GM21619 (cell line): ENCODE data around the gene PARP3.

Source experiments
- ATAC-seq: cut with Tn5 transposase; IDR thresholded peaks from one replicate; pipeline ENCODE4 v1.9.1; 2021; ENCODE audit not compliant: unreplicated experiment

The PARP3 gene

DNA sequence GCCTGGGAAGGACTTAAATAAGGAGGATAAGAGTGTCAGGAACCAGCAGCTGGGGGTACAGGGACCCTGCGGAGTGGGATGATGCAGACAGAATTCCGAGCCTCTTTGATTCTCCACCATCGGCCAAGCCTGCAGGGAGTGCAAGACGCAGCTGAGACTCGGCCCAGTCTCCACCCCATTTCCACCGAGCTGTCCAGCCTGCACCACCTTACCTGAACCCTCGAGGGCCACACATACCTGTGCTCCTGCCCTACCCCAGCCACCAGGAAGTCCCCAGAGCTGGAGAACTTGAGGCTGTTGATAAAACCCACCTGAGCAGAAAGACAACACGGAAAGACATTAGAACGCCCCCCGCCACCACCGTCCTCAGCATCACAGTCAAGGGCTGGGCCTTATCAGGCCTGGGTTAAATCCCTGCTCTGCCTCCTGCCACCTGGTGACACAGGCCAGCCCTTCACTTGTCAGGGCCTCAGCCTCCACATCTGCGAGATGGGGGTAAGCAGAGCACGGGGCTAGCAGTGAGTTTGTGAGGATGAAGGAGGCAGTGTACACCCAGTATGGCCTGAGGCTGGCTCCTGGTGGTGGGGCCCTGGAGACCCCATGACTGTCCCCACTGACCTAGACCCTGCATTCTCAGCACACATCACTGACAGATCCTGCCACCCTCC is 8.6 kb upstream of the PARP3 start:
- ATAC-seq, result no peak

DNA sequence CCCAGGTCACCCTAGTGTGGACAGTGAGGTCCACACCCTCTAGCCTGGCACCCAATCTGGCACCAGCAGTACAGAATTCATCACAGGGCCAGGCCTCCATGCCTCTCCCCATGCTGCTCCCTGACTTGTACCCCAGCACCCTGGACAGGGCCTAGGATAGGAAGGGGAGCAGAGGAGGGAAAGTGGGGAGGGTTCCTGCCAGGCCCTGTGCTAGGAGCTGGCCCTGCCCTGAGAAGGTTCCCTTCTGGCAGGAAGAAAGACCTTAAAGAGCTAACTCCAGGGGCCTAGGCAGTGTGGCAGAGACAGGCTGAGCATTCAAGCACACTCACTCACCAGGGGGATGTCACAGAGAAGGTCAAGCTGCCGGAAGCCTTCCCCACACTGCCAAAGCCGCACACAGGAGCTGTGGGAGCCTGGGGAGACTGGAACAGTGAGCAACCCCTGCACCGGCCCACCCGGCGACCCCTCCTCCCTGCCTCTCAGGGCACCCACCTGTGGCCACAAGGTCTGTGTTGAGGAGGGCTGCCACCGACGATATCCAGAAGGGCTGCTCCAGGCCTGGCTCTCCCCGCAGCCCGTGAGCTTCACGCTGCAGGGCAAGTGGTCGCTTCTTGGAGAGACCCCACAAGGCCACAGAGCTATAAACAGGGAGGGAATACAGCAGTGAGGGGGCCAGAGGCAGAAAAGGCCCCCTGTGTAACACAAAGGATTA is 7.9 kb upstream of the PARP3 start:
- ATAC-seq, result no peak

DNA sequence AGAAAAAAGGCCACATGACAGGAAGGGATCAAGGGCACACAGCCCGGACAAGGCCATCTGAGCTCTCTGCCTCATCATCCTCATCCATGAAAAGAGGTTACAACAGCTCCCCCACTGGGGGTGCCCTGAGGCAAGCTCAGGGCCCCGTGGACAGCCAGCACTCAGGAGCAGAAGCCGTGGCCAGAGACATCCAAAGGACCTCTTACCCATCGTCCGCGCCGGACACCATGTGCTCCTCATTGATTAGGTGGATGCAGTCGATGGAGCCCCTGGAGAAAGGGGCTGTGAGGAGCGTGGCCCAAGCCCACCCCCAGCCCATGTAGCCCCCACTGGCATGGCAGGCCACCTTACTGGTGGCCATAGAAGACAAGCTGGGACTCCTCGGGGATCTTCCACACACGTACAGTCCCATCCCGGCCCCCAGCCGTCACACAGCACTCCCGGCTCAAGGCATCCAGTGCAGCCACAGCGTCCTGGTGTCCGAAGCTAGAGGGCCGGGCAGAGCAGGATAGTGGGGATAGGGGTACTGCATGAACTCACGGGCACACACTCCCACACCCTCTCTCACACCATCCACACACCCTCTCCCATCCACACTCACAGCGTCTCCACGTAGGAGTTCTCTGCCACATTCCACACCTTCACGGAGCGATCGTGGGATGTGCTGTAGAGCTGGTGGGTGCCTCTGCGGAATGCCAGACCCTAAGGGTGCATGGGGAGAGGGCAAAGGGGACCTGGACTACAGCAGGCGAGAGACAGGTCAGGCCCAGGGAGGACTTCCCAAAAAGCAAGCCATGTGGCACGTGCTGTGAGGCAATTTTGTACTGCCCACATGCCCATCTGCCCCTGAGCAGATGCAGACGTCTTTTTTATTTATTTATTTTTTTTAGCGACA is 6.9 kb upstream of the PARP3 start:
- ATAC-seq, result no peak

DNA sequence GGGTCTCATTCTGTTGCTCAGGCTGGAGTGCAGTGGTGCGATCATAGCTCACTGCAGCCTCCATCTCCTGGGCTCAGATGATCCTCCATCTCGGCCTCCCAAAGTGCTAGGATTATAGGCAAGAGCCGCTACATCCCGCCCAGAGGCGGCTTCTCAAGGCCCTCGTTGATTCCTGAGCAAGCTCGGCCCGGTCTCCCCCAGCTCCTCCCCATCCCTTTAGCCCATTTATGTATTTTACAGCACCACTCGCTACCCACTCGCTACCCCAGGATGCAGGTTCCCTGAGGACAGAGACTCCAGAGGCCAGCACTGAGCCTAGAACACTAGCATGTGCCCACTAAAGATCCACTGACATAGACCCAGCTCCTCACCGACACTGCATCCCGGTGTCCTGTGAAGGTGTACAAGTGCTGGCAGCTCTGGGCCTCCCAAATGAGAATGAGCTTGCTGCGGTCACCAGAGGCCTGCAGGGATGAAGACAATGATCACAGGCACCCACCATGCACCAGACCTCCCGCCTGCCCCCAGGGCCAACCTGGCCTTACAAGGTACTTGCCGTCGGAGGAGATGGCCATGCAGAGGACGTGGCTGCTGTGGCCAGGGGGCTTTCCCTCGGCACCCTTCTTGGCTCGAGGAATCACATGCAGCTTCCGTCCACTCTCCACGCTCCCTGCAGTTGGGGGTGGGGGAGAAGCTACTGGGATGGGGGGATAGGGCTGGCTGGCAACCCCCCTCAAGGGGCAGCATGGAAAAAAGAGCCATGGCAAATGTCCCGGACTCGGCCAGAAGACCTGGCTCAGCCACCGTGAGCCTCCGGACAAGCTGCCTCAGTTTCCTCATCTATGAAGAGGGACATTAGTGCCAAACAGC is 6.0 kb upstream of the PARP3 start:
- no peak for ATAC-seq

DNA sequence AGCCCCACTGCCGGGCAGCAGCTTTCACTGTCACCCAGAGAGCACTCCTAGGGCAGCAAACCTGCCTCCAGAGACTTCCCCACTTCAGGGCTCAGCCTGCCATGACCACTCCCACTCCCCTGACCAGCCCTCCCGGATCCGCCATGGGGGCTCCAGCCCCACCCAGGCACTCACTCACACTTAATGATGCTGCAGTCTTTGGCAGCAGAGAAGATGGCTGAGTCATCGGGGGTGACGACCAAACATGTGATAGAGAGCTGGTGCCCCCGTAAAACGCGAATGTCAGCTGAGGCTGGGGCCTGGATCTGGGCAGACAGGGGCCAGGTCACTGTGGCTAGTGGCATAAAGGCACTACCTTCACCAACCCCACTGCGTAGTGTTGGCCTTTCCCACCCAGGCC is 5.1 kb upstream of the PARP3 start:
- no peak for ATAC-seq

DNA sequence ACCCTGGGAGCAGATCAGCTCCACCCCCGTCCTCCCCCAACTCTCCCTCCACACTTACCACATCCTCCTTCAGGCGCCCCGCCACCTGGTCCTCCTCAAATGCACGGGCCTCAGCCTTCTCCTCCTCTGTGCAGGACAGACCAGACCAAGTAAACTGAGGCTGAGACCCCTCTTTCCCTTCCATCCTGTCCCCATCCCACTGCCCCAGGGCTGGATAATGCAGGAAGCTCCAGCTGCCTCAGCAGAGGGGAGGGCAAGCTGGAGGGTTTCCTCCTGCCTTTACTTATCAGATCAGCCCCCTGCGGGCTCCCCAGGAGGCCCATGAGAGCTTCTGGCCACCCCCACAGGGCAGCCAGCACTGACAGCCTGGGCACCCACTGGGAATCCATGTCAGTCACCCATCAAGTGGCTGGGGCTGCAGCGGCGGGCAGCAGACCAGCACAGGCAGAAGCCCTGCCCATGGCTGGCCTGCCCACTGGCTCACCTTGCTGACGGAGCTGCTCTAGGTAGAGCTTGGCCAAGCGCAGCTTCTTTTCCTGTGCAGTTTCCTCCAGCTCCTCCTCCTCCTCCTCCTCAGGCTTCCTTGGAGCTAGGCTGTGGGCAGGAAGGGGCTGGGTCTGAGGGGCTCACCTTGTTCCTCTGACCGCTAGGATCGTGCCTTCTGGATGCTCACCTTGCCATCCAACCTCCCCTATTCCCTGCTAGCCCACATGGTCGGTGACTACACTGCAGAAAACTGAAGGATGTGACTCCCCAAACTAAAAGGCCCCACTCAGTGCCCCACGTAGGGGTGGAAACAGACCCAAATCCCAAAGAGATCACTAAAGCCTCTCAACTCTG is 4.3 kb upstream of the PARP3 start:
- no peak for ATAC-seq

DNA sequence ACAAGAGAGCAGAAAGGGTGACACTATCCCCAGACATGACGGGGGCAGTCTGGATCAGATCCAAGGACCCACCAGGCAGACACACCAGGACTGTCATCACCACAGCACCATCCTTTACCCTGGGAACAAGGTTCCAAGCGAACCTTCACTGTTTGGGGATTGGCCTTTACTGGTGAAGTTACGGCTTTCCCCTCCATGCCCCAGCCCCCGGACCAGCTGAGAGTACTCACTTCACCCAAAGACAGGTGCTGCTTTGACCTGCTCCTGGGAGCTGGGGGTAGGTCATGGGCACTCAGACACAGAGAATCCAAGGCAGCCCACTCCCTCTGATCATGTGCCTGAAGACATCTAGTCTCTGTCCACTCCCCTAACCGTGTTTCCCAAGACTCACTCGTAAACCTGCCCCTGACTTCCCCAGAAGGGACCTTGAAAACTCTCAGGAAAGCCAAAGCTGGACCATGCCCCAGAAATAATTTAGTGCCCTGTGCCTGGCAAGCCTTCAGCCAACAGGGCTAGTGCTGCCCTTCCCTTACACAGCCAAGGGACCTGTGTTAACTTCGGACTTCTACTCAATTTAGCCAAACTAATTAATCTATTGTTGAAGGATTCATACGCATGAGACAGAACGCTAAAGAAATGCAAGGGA is 3.3 kb upstream of the PARP3 start:
- no peak for ATAC-seq

DNA sequence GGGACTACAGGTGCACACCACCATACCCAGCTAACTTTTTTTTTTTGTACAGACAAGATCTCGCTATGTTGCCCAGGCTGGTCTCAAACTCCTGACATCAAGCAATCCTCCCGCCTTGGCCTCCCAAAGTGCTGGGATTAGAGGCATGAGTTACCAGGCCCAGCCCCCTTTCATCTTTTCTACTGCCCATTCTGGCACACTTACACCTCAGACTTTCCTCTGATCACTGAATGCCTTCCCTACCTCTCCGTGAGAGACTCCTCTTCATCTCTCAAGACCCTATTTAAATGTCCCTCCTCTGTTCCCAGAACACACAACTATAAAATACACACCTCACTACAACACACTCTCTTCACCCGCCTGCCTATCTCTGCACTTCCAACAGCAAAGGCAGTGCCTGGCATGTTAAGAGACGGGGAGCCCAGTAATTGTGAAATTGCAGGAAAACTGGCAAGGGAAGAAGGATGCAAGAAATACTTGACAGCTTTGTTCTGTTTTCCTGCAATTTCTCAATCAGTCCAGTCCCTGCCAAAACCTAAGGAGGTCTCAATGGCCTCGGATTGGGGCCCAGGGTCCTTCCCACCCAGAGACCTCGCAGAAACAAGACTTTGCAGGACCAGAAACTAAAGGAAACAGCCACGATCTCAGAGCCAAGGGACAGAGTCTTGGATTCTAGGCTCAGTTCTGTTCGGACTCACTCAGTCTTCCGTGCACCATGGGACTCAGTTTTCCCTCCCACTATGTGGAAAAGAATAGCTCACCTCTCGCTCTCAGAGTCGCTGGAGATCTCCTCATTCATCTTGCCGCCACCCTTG is 1.3 kb upstream of the PARP3 start:
- ATAC-seq, result no peak

DNA sequence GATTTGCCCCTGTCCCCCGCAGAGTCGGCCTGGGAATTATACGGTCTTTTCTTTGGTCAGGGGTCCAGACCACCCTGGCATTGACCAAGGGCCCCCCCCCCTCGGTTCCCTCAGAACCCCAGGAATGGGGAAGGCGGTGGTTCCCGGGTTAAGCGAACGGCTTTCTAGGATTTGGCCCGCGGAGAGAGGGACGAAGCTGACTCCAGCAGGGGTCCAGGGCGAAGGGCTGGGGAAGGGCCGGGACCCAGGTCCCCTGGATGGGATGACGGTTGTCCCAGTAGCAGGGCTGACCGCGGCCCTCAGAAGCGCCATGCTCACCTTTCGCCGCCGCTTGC is 733 bp upstream of the PARP3 start:
- no peak for ATAC-seq

DNA sequence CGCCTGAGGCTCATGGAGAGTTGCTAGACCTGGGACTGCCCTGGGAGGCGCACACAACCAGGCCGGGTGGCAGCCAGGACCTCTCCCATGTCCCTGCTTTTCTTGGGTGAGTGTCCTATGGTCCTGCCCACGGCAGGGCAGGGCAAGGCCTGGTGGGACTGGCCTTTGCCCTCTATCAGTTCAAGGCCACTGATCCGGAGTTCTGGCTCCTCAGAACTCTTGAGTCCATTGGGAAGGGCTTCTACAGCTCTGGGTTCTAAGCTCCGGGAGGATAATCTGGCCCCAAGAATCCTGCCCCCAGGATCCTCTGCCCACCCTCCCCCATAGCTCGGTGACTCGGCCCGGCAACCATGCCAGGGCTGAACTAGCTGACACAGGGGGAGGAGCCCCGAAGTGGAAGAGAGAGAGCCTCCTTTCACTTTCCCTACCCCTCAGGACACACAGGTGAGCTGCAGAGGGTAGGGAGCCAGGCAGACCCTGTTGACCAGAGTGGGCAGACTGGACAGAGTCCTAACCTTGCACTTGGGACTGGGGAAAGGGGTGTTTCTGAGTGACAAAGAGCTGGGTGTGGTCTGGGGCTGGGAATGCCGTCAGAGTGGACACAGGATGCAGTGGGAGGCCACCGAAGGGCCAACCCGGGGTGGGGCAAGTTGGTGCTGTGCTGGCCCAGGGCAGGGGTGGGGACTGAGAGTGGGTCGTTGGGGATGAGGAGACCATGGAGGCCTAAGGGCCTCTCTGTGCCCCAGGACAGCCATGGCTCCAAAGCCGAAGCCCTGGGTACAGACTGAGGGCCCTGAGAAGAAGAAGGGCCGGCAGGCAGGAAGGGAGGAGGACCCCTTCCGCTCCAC is 664 bp downstream of the PARP3 start:
- ATAC-seq, result peak; percentile 38

DNA sequence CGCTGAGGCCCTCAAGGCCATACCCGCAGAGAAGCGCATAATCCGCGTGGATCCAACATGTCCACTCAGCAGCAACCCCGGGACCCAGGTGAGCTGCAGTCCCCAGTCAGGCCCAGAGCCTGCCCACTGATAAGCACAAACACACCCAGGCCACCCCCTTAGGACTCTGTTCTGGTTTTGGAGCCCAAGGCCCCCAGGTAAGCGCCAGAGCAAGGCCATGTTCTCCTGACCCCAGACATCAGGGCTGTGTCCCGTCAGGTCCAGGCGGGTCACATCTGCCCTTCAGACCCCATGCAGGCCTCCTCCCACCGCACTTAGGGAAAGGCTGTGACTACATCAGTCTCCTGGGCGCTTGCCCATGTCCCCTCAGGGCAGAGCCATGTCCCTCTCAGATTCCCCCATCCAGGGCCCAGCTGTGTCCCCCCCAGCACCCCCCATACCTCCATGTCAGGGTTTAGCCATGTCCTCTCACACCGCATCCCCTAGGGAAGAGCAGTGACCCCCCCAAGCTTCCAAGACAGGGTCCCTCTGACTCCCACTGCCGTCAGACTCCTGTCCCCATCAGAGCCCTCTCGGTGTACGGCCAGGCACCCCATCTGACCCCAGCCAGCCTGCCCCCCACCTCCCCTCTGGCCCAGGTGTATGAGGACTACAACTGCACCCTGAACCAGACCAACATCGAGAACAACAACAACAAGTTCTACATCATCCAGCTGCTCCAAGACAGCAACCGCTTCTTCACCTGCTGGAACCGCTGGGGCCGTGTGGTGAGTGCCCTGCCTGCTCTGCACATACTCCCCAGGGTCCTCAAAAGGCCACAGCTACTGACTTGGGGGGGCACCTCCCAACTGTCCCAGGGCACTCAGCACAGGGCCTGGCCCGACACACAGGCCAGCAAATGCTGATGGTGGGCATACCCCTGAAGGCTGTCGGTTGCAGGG is 1.6 kb downstream of the PARP3 start:
- no peak for ATAC-seq

DNA sequence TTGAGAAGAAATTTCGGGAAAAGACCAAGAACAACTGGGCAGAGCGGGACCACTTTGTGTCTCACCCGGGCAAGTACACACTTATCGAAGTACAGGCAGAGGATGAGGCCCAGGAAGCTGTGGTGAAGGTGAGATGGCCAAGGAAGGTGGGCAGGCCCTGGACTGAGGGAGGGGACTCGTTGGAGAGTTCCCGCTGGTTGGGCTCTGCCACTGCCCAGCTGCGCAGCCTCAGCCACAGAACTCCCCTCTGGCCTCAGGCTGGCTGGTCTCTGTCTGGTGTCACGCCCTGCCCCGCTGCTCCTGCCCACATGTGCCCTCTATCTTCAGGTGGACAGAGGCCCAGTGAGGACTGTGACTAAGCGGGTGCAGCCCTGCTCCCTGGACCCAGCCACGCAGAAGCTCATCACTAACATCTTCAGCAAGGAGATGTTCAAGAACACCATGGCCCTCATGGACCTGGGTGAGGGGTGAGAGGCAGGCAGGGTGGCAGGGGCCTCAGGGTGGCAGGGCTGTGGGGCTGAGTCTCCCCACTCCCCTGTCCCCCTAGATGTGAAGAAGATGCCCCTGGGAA is 2.4 kb downstream of the PARP3 start:
- ATAC-seq, result no peak

DNA sequence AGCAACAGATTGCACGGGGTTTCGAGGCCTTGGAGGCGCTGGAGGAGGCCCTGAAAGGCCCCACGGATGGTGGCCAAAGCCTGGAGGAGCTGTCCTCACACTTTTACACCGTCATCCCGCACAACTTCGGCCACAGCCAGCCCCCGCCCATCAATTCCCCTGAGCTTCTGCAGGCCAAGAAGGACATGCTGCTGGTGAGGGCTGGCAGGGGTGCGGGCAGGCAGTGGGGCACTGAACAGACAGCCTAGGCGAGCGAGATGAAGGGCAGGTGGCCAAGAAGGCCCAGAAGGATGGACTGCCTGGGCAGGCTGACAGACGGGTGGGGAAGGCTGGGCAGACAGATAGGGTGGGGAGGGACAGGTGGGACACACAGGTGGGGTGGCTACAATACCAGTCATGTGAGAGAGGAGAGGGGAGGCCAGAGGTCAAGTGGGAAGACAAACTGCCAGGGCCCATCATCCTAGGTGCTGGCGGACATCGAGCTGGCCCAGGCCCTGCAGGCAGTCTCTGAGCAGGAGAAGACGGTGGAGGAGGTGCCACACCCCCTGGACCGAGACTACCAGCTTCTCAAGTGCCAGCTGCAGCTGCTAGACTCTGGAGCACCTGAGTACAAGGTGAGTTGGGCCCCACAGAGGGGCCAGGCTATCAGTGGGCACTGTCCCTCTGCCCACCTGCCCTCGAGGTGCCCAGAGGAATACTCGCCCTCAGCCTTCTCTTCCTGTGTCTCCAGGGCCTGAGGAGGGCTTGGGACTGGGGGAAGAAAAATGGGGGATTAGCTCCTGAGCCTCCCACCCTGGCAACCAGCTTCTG is 3.1 kb downstream of the PARP3 start:
- ATAC-seq, result no peak

DNA sequence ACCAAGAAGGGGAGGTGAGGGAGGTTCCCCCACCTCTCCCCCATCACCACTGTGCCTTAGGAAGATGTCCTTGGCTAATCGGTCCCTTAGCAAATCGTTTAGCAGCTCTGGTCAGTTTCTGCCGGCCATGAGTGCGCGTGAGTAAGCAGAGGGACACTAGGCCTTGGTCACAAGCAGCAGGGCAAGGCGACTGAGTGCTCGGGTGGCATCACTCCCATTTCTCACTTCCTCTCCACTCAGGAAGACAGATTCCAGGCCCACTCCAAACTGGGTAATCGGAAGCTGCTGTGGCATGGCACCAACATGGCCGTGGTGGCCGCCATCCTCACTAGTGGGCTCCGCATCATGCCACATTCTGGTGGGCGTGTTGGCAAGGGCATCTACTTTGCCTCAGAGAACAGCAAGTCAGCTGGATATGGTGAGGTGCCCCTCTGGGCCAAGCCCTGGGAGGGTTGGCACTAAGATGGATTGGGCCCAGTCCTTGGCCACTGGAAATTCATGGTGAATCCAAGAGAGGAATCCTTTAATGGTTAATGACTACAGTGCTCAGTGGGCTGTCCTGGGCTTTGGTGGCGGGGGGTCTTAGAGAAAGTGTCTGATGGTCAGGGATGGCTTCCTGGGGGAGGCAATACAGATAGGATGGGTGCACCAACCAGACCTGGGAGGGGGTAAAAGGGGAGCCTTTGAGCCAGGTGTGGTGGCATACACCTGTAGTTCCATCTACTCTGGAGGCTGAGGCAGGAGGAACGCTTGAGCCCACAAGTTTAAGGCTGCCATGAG is 4.0 kb downstream of the PARP3 start:
- no peak for ATAC-seq

DNA sequence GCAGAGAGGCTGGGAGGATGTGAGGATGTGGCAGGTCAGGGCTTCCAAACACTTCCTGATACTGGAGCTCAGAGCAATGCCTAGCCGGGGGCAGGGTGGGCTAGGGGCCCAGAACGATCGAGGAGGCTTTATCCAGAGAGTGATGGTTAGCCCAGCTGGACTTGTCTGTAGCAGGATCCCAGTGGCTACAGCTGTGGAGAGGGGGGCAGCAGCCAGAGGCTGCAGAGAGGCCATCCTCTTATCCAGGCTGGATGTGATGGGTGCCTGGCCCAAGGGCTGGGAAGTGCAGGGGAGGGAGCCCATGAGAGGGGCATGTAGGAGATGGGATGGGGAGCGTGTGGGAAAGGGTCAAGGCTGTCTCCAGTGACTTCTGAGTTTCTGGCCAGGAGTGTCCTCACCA is 4.6 kb downstream of the PARP3 start:
- no peak for ATAC-seq
